ENCODE data around the gene CSF2. TPM values are rescaled to one million over a fixed set of nuclear protein-coding genes. Genes with fewer than 3 reads are reported as not detected.

Gene CSF2
- total RNA-seq, 1 experiment from 2014 or later: 0.30 TPM

DNA sequence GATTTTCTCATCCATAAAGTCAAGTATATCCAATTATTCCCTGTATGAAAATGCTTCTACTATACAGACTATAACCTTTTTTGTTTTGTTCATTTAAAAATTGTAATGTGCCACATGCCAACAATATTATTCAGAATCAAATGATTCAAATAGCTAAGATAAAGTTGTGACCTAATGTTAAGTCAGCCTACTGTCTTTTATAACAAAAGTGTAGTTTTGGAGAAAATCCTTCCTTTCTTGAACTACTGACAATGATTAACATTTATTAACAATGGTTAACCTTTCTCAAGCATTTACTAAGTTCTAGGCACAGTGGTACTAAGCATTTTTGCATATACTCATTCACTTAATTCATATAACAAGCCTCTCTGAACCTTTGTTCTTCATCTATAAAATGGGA is 25.0 kb downstream of the CSF2 start:
- BruUV-seq (replicated peaks): no TSS peak
- RAD21 ChIA-PET (ENCODE audit: low non-redundant PET in 1 of 2, low total read pairs in 2 of 2, uncharacterized antibody in 2 of 2, unreplicated experiment in 2 of 2): no interaction called here
- Histone ChIP-seq H3K36me3 (ENCODE audit: control insufficient read depth in 1 of 2, insufficient read depth in 2 of 2, low read length in 2 of 2) (no peaks in the 10 kb centered on the region), H3K9ac (ENCODE audit: low read length) (no peak overlapping the region), H4K20me1 (ENCODE audit: insufficient read depth) (no peaks in the 10 kb centered on the region), H3K27me3 (ENCODE audit: insufficient read depth, low read length) (no peaks in the 10 kb centered on the region), H3K4me3 (replicated peaks in 1 of 2; ENCODE audit: low read depth in 1 of 2, low read length in 2 of 2) (no peak overlapping the region), H2AFZ (ENCODE audit: low read depth, low read length, poor library complexity, severe bottlenecking) (no peak overlapping the region), H3K9me2 (ENCODE audit: insufficient read depth) (no peaks in the 10 kb centered on the region), H3K9me3 (ENCODE audit: control insufficient read depth in 1 of 2, insufficient read depth in 1 of 2, low read depth in 1 of 2, low read length in 2 of 2) (no peaks in the 10 kb centered on the region), H3K79me2 (ENCODE audit: insufficient read depth, low read length) (no peaks in the 10 kb centered on the region), H3K4me1 (ENCODE audit: control insufficient read depth in 1 of 2, insufficient read depth in 2 of 2, low read length in 2 of 2) (peaks cover 16 to 37% of the 10 kb centered on the region in 2 experiments), H3K27ac (ENCODE audit: low read depth, low read length) (no peak overlapping the region), H3K4me2 (ENCODE audit: low read length) (no peak overlapping the region)
- DNase-seq (ENCODE audit: low read depth, low spot score) (no peak), ATAC-seq (no peak)
- POLR2A ChIA-PET: no interaction called here
- intact Hi-C loops (cut with micrococcal nuclease): no loop called here
- TF ChIP-seq SRF (IDR thresholded peaks at IDR 0.05; ENCODE audit: low read depth) (no peak), YY1 (IDR thresholded peaks at IDR 0.05; ENCODE audit: extremely low read depth, insufficient replicate concordance, low read depth, low read length) (no peak), POLR2A (IDR thresholded peaks at IDR 0.05; ENCODE audit: borderline replicate concordance, extremely low read depth, insufficient read depth, insufficient read length) (no peak), SIN3A (IDR thresholded peaks at IDR 0.05; ENCODE audit: low read depth) (no peak), TCF7L2 (IDR thresholded peaks at IDR 0.05; ENCODE audit: borderline replicate concordance, extremely low read depth, insufficient read depth, insufficient read length) (no peak), EGR1 (IDR thresholded peaks at IDR 0.05; ENCODE audit: low read depth) (no peak), ZFX (IDR thresholded peaks at IDR 0.05) (no peak), JUND (IDR thresholded peaks at IDR 0.05) (no peak), EZH2phosphoT487 (IDR thresholded peaks at IDR 0.05; ENCODE audit: borderline replicate concordance) (no peak)
- TF ChIP-seq, protein P1, sequence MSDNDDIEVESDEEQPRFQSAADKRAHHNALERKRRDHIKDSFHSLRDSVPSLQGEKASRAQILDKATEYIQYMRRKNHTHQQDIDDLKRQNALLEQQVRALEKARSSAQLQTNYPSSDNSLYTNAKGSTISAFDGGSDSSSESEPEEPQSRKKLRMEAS (IDR thresholded peaks at IDR 0.05): no peak
- TF ChIP-seq, protein P2, sequence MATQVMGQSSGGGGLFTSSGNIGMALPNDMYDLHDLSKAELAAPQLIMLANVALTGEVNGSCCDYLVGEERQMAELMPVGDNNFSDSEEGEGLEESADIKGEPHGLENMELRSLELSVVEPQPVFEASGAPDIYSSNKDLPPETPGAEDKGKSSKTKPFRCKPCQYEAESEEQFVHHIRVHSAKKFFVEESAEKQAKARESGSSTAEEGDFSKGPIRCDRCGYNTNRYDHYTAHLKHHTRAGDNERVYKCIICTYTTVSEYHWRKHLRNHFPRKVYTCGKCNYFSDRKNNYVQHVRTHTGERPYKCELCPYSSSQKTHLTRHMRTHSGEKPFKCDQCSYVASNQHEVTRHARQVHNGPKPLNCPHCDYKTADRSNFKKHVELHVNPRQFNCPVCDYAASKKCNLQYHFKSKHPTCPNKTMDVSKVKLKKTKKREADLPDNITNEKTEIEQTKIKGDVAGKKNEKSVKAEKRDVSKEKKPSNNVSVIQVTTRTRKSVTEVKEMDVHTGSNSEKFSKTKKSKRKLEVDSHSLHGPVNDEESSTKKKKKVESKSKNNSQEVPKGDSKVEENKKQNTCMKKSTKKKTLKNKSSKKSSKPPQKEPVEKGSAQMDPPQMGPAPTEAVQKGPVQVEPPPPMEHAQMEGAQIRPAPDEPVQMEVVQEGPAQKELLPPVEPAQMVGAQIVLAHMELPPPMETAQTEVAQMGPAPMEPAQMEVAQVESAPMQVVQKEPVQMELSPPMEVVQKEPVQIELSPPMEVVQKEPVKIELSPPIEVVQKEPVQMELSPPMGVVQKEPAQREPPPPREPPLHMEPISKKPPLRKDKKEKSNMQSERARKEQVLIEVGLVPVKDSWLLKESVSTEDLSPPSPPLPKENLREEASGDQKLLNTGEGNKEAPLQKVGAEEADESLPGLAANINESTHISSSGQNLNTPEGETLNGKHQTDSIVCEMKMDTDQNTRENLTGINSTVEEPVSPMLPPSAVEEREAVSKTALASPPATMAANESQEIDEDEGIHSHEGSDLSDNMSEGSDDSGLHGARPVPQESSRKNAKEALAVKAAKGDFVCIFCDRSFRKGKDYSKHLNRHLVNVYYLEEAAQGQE (IDR thresholded peaks at IDR 0.05; ENCODE audit: low read depth): no peak
- TF ChIP-seq, protein P3, sequence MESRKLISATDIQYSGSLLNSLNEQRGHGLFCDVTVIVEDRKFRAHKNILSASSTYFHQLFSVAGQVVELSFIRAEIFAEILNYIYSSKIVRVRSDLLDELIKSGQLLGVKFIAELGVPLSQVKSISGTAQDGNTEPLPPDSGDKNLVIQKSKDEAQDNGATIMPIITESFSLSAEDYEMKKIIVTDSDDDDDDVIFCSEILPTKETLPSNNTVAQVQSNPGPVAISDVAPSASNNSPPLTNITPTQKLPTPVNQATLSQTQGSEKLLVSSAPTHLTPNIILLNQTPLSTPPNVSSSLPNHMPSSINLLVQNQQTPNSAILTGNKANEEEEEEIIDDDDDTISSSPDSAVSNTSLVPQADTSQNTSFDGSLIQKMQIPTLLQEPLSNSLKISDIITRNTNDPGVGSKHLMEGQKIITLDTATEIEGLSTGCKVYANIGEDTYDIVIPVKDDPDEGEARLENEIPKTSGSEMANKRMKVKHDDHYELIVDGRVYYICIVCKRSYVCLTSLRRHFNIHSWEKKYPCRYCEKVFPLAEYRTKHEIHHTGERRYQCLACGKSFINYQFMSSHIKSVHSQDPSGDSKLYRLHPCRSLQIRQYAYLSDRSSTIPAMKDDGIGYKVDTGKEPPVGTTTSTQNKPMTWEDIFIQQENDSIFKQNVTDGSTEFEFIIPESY (IDR thresholded peaks at IDR 0.05; ENCODE audit: extremely low read depth, insufficient replicate concordance, low read length): no peak
- CTCF ChIA-PET: no interaction called here

All from HCT116 (cell line).